ENCODE measurements around the gene RNF157.

DNA sequence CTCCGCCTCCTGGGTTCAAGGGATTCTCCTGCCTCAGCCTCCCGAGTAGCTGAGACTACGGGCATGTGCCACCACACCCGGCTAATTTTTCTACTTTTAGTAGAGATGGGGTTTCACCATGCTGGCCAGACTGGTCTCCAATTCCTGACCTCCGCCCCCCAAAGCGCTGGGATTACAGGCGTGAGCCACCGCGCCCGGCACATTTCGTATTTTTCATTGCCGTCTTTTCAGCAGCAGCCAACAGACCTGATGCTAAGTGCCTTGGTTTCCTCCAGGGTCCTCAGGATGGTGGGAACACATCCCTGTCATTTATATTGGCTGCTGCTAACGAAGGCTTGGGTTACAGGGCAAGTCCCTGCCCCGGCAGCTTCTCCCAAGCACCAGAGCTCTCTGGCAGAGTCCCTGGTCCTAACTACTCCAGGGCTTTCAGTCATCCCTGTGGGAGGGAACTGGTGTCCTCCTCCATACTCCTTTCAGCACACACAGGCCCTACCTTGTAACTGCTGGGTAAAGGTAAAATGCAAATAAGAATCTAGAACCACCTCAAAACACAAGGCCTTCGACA, 1.5 kb upstream of the RNF157 start:
- TF ChIP-seq, protein P1, sequence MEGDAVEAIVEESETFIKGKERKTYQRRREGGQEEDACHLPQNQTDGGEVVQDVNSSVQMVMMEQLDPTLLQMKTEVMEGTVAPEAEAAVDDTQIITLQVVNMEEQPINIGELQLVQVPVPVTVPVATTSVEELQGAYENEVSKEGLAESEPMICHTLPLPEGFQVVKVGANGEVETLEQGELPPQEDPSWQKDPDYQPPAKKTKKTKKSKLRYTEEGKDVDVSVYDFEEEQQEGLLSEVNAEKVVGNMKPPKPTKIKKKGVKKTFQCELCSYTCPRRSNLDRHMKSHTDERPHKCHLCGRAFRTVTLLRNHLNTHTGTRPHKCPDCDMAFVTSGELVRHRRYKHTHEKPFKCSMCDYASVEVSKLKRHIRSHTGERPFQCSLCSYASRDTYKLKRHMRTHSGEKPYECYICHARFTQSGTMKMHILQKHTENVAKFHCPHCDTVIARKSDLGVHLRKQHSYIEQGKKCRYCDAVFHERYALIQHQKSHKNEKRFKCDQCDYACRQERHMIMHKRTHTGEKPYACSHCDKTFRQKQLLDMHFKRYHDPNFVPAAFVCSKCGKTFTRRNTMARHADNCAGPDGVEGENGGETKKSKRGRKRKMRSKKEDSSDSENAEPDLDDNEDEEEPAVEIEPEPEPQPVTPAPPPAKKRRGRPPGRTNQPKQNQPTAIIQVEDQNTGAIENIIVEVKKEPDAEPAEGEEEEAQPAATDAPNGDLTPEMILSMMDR (IDR thresholded peaks at IDR 0.05), result no peak
- TF ChIP-seq, protein P2, sequence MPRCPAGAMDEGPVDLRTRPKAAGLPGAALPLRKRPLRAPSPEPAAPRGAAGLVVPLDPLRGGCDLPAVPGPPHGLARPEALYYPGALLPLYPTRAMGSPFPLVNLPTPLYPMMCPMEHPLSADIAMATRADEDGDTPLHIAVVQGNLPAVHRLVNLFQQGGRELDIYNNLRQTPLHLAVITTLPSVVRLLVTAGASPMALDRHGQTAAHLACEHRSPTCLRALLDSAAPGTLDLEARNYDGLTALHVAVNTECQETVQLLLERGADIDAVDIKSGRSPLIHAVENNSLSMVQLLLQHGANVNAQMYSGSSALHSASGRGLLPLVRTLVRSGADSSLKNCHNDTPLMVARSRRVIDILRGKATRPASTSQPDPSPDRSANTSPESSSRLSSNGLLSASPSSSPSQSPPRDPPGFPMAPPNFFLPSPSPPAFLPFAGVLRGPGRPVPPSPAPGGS (IDR thresholded peaks at IDR 0.05), result no peak
- no peak for TF ChIP-seq JUN (IDR thresholded peaks at IDR 0.05)
